ENCODE measurements around the gene HMBS. TPM values are rescaled to one million over a fixed set of nuclear protein-coding genes. Genes with fewer than 3 reads are reported as not detected.

The HMBS gene
- polyA plus RNA-seq, 1 donor (not counting 4 experiments of a cell fraction or from before 2014, with no cell fraction given), result 48.7 TPM

DNA sequence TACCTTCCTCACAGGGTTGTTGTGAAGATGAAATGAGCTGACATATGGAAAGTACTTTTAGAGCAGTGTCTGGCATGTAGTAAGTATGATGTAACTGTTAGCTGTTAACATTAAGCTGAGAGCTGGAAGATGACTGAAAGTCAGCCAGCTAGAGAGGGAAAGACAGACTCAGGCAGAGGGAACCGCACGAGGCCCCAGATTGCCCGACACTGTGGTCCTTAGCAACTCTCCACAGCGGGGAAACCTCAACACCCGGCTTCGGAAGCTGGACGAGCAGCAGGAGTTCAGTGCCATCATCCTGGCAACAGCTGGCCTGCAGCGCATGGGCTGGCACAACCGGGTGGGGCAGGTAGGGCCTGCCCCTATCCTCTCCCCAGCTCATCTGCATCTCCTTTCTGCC, 6.5 kb downstream of the HMBS start:
- Histone ChIP-seq H3K36me3 (ENCODE audit: control insufficient read depth in 2 of 2, extremely low read depth in 1 of 2, insufficient read depth in 2 of 2, low read length in 2 of 2) (peaks cover 24 to 25% of the 10 kb centered on the region in 2 experiments), H3K4me2 (ENCODE audit: control insufficient read depth, extremely low read depth, insufficient read depth, low read depth, low read length) (no peak overlapping the region), H3K9me3 (ENCODE audit: control insufficient read depth, low read depth, low read length) (no peaks in the 10 kb centered on the region), H3K4me1 (ENCODE audit: control insufficient read depth, extremely low read depth, insufficient read depth, low read length) (peaks cover 30% of the 10 kb centered on the region), H3K79me2 (ENCODE audit: control insufficient read depth, insufficient read depth, low read length) (peaks cover 42% of the 10 kb centered on the region), H2AFZ (ENCODE audit: control insufficient read depth, low read length) (no peak overlapping the region), H3K9me1 (ENCODE audit: control insufficient read depth, extremely low read depth, insufficient read depth, low read length) (no peaks in the 10 kb centered on the region), H3K9ac (ENCODE audit: control insufficient read depth, extremely low read depth, insufficient read depth, low read length) (no peak overlapping the region), H3K27me3 (ENCODE audit: control insufficient read depth, extremely low read depth, insufficient read depth, low read length) (no peaks in the 10 kb centered on the region), H3K4me3 (ENCODE audit: control insufficient read depth in 2 of 3, extremely low read depth in 1 of 3, insufficient read depth in 2 of 3, low read depth in 1 of 3, low read length in 3 of 3) (no peak overlapping the region), H3K27ac (ENCODE audit: control insufficient read depth, insufficient read depth, low read length) (no peak overlapping the region), H4K20me1 (ENCODE audit: control insufficient read depth, extremely low read depth, insufficient read depth, low read length) (no peaks in the 10 kb centered on the region)
- FAIRE-seq, result no peak
- DNase-seq (ENCODE audit: low read depth, low spot score), result no peak
- TF ChIP-seq, protein P1, sequence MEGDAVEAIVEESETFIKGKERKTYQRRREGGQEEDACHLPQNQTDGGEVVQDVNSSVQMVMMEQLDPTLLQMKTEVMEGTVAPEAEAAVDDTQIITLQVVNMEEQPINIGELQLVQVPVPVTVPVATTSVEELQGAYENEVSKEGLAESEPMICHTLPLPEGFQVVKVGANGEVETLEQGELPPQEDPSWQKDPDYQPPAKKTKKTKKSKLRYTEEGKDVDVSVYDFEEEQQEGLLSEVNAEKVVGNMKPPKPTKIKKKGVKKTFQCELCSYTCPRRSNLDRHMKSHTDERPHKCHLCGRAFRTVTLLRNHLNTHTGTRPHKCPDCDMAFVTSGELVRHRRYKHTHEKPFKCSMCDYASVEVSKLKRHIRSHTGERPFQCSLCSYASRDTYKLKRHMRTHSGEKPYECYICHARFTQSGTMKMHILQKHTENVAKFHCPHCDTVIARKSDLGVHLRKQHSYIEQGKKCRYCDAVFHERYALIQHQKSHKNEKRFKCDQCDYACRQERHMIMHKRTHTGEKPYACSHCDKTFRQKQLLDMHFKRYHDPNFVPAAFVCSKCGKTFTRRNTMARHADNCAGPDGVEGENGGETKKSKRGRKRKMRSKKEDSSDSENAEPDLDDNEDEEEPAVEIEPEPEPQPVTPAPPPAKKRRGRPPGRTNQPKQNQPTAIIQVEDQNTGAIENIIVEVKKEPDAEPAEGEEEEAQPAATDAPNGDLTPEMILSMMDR (optimal IDR thresholded peaks at IDR 0.05 in 1 of 3, IDR thresholded peaks at IDR 0.05 in 1 of 3, conservative IDR thresholded peaks at IDR 0.05 in 1 of 3; ENCODE audit: extremely low read depth in 1 of 3, insufficient read depth in 2 of 3, low read length in 3 of 3), result no peak
- TF ChIP-seq EZH2 (IDR thresholded peaks at IDR 0.05; ENCODE audit: low read length), result no peak
- dilution Hi-C loops (cut with MboI; ENCODE audit: extremely low pct_ligation_motif_present, low sequenced_read_pairs), result no loop called here

- Histone ChIP-seq H4K20me1 (ENCODE audit: control insufficient read depth, extremely low read depth, insufficient read depth, low read length) (no peaks in the 10 kb centered on the region), H2AFZ (ENCODE audit: control insufficient read depth, low read length) (no peak overlapping the region), H3K4me1 (ENCODE audit: control insufficient read depth, extremely low read depth, insufficient read depth, low read length) (peaks cover 25% of the 10 kb centered on the region), H3K9me1 (ENCODE audit: control insufficient read depth, extremely low read depth, insufficient read depth, low read length) (no peaks in the 10 kb centered on the region), H3K27me3 (ENCODE audit: control insufficient read depth, extremely low read depth, insufficient read depth, low read length) (no peaks in the 10 kb centered on the region), H3K4me2 (ENCODE audit: control insufficient read depth, extremely low read depth, insufficient read depth, low read depth, low read length) (peak overlapping the region; percentile 96), H3K27ac (ENCODE audit: control insufficient read depth, insufficient read depth, low read length) (no peak overlapping the region), H3K36me3 (ENCODE audit: control insufficient read depth in 2 of 2, extremely low read depth in 1 of 2, insufficient read depth in 2 of 2, low read length in 2 of 2) (peaks cover 29 to 33% of the 10 kb centered on the region in 2 experiments), H3K79me2 (ENCODE audit: control insufficient read depth, insufficient read depth, low read length) (peaks cover 37% of the 10 kb centered on the region), H3K9ac (ENCODE audit: control insufficient read depth, extremely low read depth, insufficient read depth, low read length) (no peak overlapping the region), H3K9me3 (ENCODE audit: control insufficient read depth, low read depth, low read length) (no peaks in the 10 kb centered on the region), H3K4me3 (ENCODE audit: control insufficient read depth in 2 of 3, extremely low read depth in 1 of 3, insufficient read depth in 2 of 3, low read depth in 1 of 3, low read length in 3 of 3) (no peak overlapping the region)
- TF ChIP-seq, protein P1 (optimal IDR thresholded peaks at IDR 0.05 in 1 of 3, IDR thresholded peaks at IDR 0.05 in 1 of 3, conservative IDR thresholded peaks at IDR 0.05 in 1 of 3; ENCODE audit: extremely low read depth in 1 of 3, insufficient read depth in 2 of 3, low read length in 3 of 3), result no peak
- TF ChIP-seq EZH2 (IDR thresholded peaks at IDR 0.05; ENCODE audit: low read length), result no peak
- dilution Hi-C loops (cut with MboI; ENCODE audit: extremely low pct_ligation_motif_present, low sequenced_read_pairs), result no loop called here
- DNase-seq (ENCODE audit: low read depth, low spot score), result no peak
- FAIRE-seq, result no peak
These were observed 7.5 kb downstream of the HMBS start for GRCh38 chr11:119091966-119092879.

Measured in keratinocyte (primary cell).